HEK293 (cell line): ENCODE results near the gene IFNLR1.
A peak's percentile ranks its signal among the peaks of the same experiment; 100 is the strongest.

ENCODE experiments used
- CTCF ChIA-PET: fragments of 350-600 bp; formaldehyde crosslinking; extraction: SDS; loops from one replicate; lab custom pipeline; 2021; ENCODE audit warnings: antibody characterized with exemption; lab: Yijun Ruan, JAX
- POLR2A ChIA-PET: fragments of 300-600 bp; formaldehyde crosslinking; extraction: SDS; loops from one replicate; lab custom pipeline; 2020; ENCODE audit warnings: antibody characterized with exemption, inconsistent platforms; lab: Yijun Ruan, JAX
- H3K27ac ChIP-seq: fragments of 200-500 bp; sonication (Bioruptor generic); 2 replicates; pipeline ENCODE4 v1.5.1; 2014; ENCODE audit warnings: low read depth, low read length, control low read depth, inconsistent platforms; ENCODE audit errors: extremely low read depth
- H3K36me3 ChIP-seq, 2 experiments: fragments of 200-500 bp in 1 of 2; sonication (Bioruptor generic) in 1 of 2; 1 replicate in 1 of 2; 2 replicates in 1 of 2; pipeline ENCODE4 v1.5.1; 2014 to 2017; ENCODE audit warnings: inconsistent platforms in 2 of 2, low read length in 2 of 2; ENCODE audit not compliant: control insufficient read depth in 2 of 2, insufficient read depth in 1 of 2
- H3K4me1 ChIP-seq: fragments of 200-500 bp; sonication (Bioruptor generic); 2 replicates; pipeline ENCODE4 v1.5.1; 2014; ENCODE audit warnings: mild to moderate bottlenecking, low read length, inconsistent platforms; ENCODE audit not compliant: control insufficient read depth, insufficient read depth
- H3K4me3 ChIP-seq: 2 replicates; pipeline ENCODE4 v1.5.1; 2011; ENCODE audit warnings: low read depth, mild to moderate bottlenecking, control low read depth, low read length, moderate library complexity
- H3K9me3 ChIP-seq: fragments of 200-500 bp; sonication (Bioruptor generic); 2 replicates; pipeline ENCODE4 v1.5.1; 2014; ENCODE audit warnings: low read depth, low read length, inconsistent platforms; ENCODE audit not compliant: control insufficient read depth, insufficient read depth
- GLIS1 ChIP-seq: fragments of 450-650 bp; formaldehyde crosslinking; IDR thresholded peaks from 2 replicates; pipeline ENCODE4 v1.5.1; 2016; ENCODE audit warnings: missing biosample characterization, missing genetic modification characterization
- REST ChIP-seq: fragments of 450-650 bp; formaldehyde crosslinking; IDR thresholded peaks from 2 replicates; pipeline ENCODE4 v1.5.1; 2016; ENCODE audit warnings: missing biosample characterization, missing genetic modification characterization
- SCRT2 ChIP-seq: fragments of 450-650 bp; formaldehyde crosslinking; IDR thresholded peaks from 2 replicates; pipeline ENCODE4 v1.5.1; 2016; ENCODE audit warnings: missing biosample characterization, missing genetic modification characterization
- SETDB1 ChIP-seq: IDR thresholded peaks from one replicate; pipeline ENCODE4 v1.6.1; 2017; ENCODE audit warnings: mild to moderate bottlenecking, low read length, moderate library complexity, mixed read lengths; ENCODE audit not compliant: insufficient read length
- ZBTB17 ChIP-seq: fragments of 450-650 bp; formaldehyde crosslinking; IDR thresholded peaks from 2 replicates; pipeline ENCODE4 v1.5.1; 2016; ENCODE audit warnings: missing biosample characterization, missing genetic modification characterization
- ZBTB21 ChIP-seq: fragments of 450-650 bp; formaldehyde crosslinking; IDR thresholded peaks from 2 replicates; pipeline ENCODE4 v1.5.1; 2017; ENCODE audit warnings: missing biosample characterization, missing genetic modification characterization
- ZBTB49 ChIP-seq: fragments of 450-650 bp; formaldehyde crosslinking; IDR thresholded peaks from 2 replicates; pipeline ENCODE4 v1.5.1; 2016; ENCODE audit warnings: missing biosample characterization, missing genetic modification characterization, low read depth
- ZNF169 ChIP-seq: fragments of 450-650 bp; formaldehyde crosslinking; IDR thresholded peaks from 2 replicates; pipeline ENCODE4 v1.5.1; 2016; ENCODE audit warnings: missing biosample characterization, missing genetic modification characterization
- ZNF214 ChIP-seq: fragments of 450-650 bp; formaldehyde crosslinking; IDR thresholded peaks from 2 replicates; pipeline ENCODE4 v1.5.1; 2017; ENCODE audit warnings: missing biosample characterization, mild to moderate bottlenecking, missing genetic modification characterization, borderline replicate concordance
- ZNF23 ChIP-seq: fragments of 450-650 bp; formaldehyde crosslinking; IDR thresholded peaks from 2 replicates; pipeline ENCODE4 v1.5.1; 2016; ENCODE audit warnings: missing biosample characterization, missing genetic modification characterization, borderline replicate concordance
- ZNF280D ChIP-seq: fragments of 450-650 bp; formaldehyde crosslinking; IDR thresholded peaks from 2 replicates; pipeline ENCODE4 v1.5.1; 2016; ENCODE audit warnings: missing biosample characterization, missing genetic modification characterization
- ZNF292 ChIP-seq: fragments of 450-650 bp; formaldehyde crosslinking; IDR thresholded peaks from 2 replicates; pipeline ENCODE4 v1.5.1; 2016; ENCODE audit warnings: low read depth, missing biosample characterization, missing genetic modification characterization, borderline replicate concordance
- ZNF302 ChIP-seq: fragments of 450-650 bp; formaldehyde crosslinking; IDR thresholded peaks from 2 replicates; pipeline ENCODE4 v1.5.1; 2016; ENCODE audit warnings: missing biosample characterization, missing genetic modification characterization, low read depth
- ZNF341 ChIP-seq: fragments of 450-650 bp; formaldehyde crosslinking; IDR thresholded peaks from 2 replicates; pipeline ENCODE4; 2016; ENCODE audit warnings: low read depth, missing biosample characterization, missing genetic modification characterization
- ZNF48 ChIP-seq: fragments of 450-650 bp; formaldehyde crosslinking; IDR thresholded peaks from 2 replicates; pipeline ENCODE4 v1.5.1; 2016; ENCODE audit warnings: missing biosample characterization, missing genetic modification characterization
- ZNF623 ChIP-seq: fragments of 450-650 bp; formaldehyde crosslinking; IDR thresholded peaks from 2 replicates; pipeline ENCODE4 v1.5.1; 2016; ENCODE audit warnings: missing biosample characterization, missing genetic modification characterization
- ZNF624 ChIP-seq: fragments of 450-650 bp; formaldehyde crosslinking; IDR thresholded peaks from 2 replicates; pipeline ENCODE4 v1.5.1; 2017; ENCODE audit warnings: missing biosample characterization, missing genetic modification characterization
- ZNF670 ChIP-seq: fragments of 450-650 bp; formaldehyde crosslinking; IDR thresholded peaks from 2 replicates; pipeline ENCODE4 v1.5.1; 2016; ENCODE audit warnings: missing biosample characterization, missing genetic modification characterization, low read depth
- ZNF707 ChIP-seq: fragments of 450-650 bp; formaldehyde crosslinking; IDR thresholded peaks from 2 replicates; pipeline ENCODE4 v1.5.1; 2016; ENCODE audit warnings: missing biosample characterization, missing genetic modification characterization

IFNLR1 gene

DNA sequence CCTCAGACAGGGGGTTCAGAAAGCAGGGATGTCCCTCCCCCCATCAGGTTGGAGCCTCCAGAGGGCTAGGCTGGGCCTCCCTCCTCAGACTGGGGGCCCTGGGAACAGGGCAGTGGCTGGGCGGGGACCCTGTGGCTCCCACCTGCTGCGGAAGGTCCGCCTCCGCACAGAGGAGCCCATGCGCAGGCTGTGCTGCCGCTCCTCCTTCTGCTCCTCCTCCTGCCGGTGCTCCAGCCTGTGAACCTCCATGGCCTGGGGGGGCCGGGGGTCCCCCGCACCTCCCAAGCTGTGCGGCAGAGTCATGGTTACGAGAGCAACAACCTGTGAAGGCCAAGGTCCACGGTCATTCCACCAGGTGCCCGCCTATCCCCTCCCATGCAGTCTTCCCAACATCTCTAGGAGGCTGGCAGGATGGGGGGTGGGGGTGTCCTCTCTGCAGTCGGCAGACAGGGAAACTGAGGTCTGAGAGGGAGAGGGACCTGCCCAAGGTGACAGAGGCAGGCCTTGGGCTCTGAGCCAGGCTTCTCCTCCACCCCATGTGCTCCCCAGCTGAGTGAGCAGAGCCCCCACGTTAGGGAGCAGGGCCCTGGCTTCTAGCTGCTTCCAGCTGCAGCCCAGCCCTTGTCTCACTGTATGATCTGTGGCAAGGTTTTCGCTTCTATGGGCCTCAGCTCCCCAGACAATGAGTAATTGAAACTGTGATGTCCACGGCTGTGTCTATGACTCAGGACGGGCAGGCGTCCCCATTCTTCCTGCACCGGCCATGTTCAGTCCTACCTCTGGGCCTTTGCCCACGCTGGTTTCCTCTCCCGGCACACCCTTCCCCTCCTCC is 78.5 kb downstream of the IFNLR1 start:
- ChIA-PET POLR2A (no interaction called here), CTCF (interaction anchor here (0.5 to 0.6 kb wide), 2 partner anchors 89 to 129 kb away, joined by 3 to 5 read pairs; no protein-coding TSS in a partner anchor)
- Histone ChIP-seq H3K9me3 (no peaks in the 10 kb centered on the region), H3K4me1 (0 out of 2 replicates have a peak, but pooled peaks cover 2% of the 10 kb centered on the region), H3K4me3 (no peak overlapping the region), H3K36me3 (no peaks in the 10 kb centered on the region), H3K27ac (no peak overlapping the region)
- TF ChIP-seq ZNF23 (no peak), ZNF169 (tag by site-specific recombination) (no peak), ZNF623 (tag by site-specific recombination) (peak; percentile 66), ZNF341 (0 out of 2 replicates have a peak, but pooled peaks have one; percentile 30), ZNF280D (no peak), ZBTB21 (tag by site-specific recombination) (no peak)
- TF ChIP-seq, all 188 proteins: peak for 2

GRCh38 chr1:24107462-24108138 is 79.5 kb downstream of the IFNLR1 start:
- TF ChIP-seq ZNF292 (tag by site-specific recombination) (no peak), ZBTB17 (no peak), ZNF48 (tag by site-specific recombination) (no peak), ZNF302 (tag by site-specific recombination) (no peak), SCRT2 (tag by site-specific recombination) (no peak), ZNF214 (tag by site-specific recombination) (no peak), SETDB1 (no peak), ZNF670 (tag by site-specific recombination) (no peak)
- Histone ChIP-seq H3K36me3 (no peaks in the 10 kb centered on the region), H3K9me3 (no peaks in the 10 kb centered on the region), H3K27ac (no peak overlapping the region), H3K4me1 (0 out of 2 replicates have a peak, but pooled peaks cover 2% of the 10 kb centered on the region), H3K4me3 (no peak overlapping the region)
- POLR2A ChIA-PET, result no interaction called here
- CTCF ChIA-PET, result no interaction called here

DNA sequence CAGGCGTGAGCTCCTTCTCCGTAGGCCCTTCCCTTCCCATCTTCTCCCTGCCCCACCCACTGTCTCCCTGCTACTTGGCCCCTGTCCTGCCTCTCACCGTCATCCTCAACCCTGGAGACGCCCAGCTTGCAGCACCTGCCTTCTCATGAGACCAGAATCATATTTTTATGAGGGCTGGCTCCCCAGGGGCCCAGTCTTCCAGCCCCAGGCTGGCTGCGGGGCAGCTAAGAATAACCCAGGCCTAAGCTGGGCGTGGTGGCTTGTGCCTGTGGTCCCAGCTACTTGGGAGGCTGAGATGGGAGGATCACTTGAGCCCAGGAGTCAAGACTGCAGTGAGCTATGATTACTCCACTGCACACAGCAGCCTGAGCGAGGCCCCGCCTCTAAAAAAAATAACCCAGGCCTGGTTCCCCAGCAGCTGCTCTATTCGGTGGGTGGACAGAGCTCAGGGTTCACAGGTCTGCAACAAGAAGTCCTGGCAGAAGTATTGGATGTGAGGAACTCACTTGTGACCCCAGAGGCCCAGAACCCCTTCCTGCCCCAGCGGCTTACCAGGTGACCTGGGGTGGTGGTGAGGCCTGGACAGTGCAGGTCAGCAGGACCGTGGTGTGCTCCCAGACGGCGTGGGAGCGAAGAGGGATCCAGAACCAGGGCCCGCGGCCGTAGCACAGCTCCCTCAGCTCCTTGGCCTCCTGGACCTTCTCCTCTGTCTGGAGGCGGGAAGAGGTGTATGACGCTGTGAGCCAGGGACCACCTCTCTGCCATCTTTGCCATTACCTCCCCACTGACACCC is 81.5 kb downstream of the IFNLR1 start:
- Histone ChIP-seq H3K36me3 (no peaks in the 10 kb centered on the region), H3K4me3 (no peak overlapping the region), H3K9me3 (no peaks in the 10 kb centered on the region), H3K4me1 (0 out of 2 replicates have a peak, but pooled peaks cover 2% of the 10 kb centered on the region), H3K27ac (no peak overlapping the region)
- ChIA-PET POLR2A (no interaction called here), CTCF (interaction anchor here (0.8 kb wide), 1 partner anchor 43 kb away, joined by 3 read pairs; no protein-coding TSS in a partner anchor)
- TF ChIP-seq ZBTB49 (tag by site-specific recombination) (no peak), ZNF707 (tag by site-specific recombination) (no peak), ZNF624 (tag by site-specific recombination) (no peak), GLIS1 (peak; percentile 51; the same call in 1 of the 2 replicates), REST (no peak)
